H1 (cell line): ENCODE measurements around the gene NECTIN1.

ENCODE experiments used
- GABPA ChIP-seq: IDR thresholded peaks from 2 replicates; pipeline ENCODE4 v1.6.1; 2011; ENCODE audit warnings: mild to moderate bottlenecking, low read length, moderate library complexity, borderline replicate concordance; ENCODE audit not compliant: insufficient read depth
- JUND ChIP-seq: IDR thresholded peaks from 2 replicates; pipeline ENCODE4 v1.6.1; 2011; ENCODE audit warnings: mild to moderate bottlenecking, improper control_type of control experiment, low read length

- TF ChIP-seq JUND (no peak), GABPA (no peak)
Observed at GRCh38 chr11:119625206-119625978, 103.6 kb downstream of the NECTIN1 start.
